Measurements from ENCODE around the gene DTD1.

Gene DTD1

DNA sequence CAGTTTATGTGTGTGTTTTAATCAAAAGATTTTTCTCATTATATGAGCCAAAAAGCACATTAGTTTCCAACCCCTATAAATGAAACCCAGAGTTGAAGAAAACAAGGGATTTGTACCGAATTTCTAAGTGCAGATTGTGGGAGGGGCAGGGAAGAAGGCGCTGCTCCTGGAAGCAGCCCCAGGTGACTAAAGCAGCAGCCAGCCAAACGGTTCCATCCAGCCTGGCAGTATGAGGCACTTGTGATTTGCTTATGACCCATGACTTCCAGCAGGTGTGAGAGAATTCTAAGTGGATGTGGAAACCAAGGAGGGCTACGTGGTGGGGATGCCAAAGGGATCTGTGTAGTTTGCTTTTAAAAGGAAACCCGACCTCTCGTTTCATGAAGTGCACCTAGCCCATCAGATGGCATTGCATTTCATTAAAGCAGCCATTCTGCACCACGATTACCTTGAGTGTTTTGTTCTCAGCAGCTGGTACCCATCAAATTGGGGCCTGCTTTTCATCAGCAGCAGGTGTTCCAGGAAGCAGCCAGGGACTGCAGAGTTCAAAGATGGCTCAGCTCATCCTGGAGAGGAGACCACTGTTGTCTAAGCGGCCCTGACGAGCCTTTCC, 79.1 kb downstream of the DTD1 start:
- no peak for DNase-seq

- DNase-seq: no peak
These were observed 81.6 kb downstream of the DTD1 start for GRCh38 chr20:18669241-18670019.

DNA sequence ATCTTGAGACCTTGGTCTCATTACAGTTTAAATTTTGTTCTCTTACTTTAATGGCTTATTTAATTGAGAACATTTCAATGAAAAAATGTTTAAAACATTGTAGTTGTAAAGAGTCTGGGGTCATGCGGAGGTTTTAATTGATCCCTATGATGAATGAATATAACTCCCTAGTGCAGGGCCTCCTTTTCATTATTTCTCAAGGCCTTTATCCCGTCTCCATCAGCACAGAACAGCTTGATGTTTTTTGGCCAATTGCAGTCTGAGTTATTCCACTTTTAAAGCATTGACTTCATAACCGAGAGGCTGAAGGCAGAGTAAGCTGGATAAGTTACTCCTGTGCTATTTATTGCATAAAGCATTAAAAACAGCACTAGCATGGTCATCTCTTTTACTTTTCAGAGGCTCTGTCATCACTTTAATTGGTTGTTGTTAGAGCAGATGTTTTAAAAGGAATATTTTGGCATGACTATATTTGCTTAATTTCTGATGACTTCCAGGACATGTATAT, 83.4 kb downstream of the DTD1 start:
- no peak for DNase-seq

GRCh38 chr20:18672834-18673233, 85.0 kb downstream of the DTD1 start:
- DNase-seq: no peak

- no peak for DNase-seq
These were observed 88.5 kb downstream of the DTD1 start for GRCh38 chr20:18676396-18676795.

GRCh38 chr20:18677126-18677525, 89.3 kb downstream of the DTD1 start:
- DNase-seq: no peak

DNA sequence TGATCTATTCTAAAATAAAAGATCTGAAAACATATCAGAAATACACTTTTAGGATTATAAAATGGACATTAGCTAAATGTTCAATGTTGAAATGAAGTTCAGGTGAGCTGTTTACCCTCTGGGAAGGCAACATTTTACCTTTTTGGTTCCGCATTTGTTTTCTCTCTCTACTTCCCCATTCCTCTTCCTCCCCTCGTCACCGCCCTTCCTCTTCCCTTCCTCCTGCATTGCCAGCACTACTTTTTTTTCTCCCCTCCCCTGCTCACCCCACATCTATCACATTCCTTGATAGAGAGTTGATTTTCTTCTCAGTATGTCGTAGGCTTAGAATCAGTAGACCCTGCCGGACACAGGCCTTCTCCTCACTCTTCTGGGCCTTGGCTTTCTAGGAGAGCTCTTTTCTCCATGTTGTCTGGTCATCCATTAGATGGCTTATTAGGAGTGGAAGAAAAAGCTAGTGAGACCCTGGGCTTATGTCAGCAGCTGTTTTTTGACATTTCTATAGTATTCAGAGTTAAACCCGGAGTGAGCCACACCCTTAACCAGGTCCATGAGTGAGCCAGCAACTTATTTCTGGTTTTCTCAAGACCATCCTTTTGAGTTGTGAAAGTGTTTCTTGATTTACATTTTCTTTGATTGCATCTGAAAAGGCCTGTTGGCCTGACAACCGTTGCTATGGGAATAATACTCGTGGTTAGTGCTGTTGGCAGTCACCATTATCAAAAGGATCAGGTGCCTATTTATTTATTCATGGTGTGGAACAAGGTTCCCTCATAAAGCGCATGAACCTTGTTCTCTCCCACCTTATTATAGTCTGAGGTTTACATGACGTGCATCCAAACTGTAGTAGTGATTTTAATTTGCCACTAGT, 90.9 kb downstream of the DTD1 start:
- DNase-seq: no peak

- no peak for DNase-seq
These were observed 96.0 kb downstream of the DTD1 start for GRCh38 chr20:18683839-18684238.

GRCh38 chr20:18684775-18685174, 96.9 kb downstream of the DTD1 start:
- no peak for DNase-seq

DNA sequence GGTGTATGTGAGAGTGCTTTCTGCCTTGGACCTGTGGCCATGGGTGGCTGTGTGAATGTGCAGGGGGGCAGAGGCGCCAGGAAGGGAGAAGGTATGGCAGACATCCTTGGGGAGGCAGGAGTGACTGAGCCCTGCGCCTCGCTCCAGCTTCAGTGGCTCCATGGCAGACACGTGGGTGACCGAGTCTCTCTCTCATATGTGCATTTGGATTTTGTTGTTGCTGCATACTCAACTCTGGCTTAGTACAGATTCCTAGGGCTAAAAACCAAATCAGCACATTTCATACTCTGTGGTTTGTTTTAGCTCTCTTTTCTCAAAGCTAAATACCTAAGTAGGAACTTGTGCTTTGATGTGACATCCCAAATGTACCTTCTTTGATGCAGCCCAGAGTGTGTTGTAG, 97.6 kb downstream of the DTD1 start:
- DNase-seq: no peak

DNA sequence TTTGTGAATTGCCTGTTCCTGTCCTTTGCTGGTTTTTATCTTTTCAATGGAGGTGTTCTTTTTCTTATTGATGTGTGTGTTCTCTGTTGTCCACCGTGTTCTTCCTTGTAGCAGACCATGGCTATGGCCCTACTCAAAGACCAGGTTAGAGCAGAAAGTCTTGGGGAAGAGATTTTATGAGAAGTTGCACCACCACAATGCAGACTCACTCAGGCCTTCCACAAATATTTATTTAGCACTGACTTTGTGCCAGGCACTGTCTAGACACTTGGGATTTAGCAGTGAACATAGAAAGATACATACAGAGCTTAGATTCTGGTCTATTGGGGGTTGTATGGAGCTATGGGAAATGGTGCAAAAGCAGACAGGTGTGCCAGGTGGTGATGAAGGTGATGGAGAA, 98.8 kb downstream of the DTD1 start:
- DNase-seq: no peak

- DNase-seq: no peak
These were observed 100.8 kb downstream of the DTD1 start for GRCh38 chr20:18688676-18689075.

- DNase-seq: no peak
These were observed 101.7 kb downstream of the DTD1 start for GRCh38 chr20:18689557-18689956.

- DNase-seq: no peak
These were observed 104.6 kb downstream of the DTD1 start for GRCh38 chr20:18692447-18692846.

- no peak for DNase-seq
These were observed 106.2 kb downstream of the DTD1 start for GRCh38 chr20:18694071-18694470.

GRCh38 chr20:18695175-18695574, 107.3 kb downstream of the DTD1 start:
- no peak for DNase-seq

DNA sequence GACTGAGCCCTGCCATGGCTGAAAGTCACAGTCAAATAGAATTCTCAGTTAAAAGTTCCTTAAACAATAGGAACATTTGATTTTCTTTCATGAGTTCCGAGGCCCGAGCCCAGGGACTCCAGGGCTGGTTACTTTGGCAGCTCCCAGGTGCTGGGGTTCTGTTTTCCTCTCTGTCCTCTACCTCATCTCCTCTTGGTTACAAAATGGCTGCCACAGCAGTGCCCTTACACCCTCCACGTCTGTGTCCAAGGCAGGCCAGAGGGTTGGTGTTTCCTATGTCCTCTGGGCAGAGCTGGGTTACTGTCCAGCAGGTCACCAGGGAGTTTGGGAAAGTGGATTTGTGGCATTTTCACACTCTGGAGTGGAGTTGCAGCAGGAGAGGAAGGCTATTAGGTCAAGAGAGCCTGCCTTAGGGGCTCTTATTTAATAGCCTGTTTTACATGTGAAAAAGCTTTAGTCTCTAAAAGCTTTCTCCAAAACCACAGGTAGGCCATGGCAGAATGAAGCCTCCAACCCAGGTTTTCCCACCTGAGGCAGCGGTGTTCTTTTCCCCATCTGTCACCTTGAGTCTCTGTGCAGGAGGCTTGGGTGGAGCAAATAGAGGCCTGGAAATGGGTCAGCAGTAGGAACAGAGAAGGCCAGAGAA, 111.0 kb downstream of the DTD1 start:
- DNase-seq: no peak

DNA sequence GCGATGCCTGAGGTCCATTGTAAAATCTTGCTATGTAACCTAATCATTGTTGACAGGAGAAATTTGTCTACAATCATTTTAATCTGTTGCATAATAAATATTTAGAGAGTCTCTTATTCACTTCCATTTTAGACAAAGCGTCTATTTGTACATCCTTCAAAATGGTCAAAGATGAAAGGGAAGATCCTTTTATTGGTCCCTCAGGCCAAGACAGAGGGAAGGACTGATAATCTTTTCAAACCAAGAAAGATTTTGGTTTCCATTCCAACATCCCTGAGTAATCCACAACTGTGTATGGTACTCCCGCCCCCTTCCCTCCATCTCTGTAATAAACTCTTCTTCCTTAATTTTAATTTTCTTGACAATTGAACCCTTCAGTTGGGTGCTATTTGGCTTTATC, 114.1 kb downstream of the DTD1 start:
- no peak for DNase-seq

DNA sequence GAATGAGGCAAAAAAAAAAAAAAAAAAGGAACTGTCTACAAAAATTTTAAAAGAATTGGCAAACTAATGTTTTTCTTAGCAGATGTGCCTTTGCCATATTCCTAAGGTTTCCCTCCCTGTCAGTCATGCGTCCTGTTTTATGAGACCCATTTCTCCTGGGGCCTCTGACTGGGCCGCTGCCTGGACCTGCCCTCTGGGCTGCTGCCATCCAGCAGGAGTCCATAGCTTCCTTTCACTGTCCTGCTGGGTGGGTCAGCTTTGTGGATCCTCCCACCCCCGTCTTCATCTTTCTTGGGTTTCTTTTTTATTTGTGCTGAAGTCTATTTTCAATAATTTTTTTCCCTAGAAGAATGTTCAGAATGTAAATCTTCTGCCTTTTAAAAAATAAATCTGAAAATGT, 114.9 kb downstream of the DTD1 start:
- no peak for DNase-seq

DNA sequence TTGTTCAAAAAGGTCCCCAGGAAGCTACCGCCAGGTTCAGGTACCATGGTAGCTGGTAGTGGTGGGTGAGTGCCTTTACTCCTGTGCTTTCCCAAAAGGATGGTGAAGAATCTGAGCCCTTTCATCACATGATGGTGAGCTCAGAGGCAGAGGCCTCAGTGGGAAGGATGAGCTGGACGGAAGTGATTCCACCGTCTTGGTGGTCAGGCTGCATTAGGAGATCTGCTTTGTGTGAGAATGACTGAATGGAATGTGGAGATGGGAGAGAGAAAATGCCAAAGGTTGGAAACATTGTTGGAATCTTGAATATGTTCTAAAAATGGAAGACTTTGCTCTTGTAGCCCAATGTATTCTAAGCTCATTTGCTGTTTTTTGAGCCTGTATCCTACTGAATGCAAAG, 117.6 kb downstream of the DTD1 start:
- DNase-seq: no peak

DNA sequence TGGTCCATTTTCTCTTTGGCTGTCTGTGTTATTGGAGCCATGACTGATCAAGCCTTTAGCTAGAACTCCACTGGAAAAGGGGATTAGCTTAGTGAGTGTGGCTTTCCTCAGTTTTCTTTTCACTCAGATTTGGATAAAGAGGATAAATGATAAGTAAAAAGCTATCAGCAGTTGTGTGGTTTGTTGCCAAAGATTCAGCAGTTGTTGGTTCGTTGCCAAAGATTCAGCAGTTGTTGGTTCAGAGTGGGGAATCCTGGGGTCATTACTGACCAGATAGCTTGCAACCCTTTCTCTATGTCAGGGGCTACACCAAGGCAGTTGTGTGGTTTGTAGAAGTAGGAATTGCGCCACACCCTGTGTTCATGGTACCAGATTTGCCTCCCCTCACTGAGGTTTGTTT, 118.1 kb downstream of the DTD1 start:
- DNase-seq: no peak

DNA sequence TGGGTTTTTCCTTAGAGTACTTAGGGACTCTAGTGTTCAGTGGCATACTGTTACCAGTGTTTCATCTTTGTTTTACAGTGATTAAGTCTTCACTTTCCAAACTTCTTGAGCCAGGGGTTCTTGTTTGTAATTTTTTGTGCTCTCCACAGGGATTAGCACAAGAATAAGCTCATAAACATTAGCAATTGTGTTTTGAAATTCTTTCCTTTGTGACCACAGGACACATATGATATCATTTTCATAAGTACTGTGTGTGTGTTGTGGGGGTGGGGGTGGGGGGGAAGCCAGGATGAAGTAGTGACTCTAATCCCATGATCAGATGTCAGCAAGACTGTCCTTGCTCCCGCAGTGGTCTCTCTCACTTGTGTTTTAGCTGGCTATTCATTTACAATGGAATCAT, 124.3 kb downstream of the DTD1 start:
- DNase-seq: no peak

DNA sequence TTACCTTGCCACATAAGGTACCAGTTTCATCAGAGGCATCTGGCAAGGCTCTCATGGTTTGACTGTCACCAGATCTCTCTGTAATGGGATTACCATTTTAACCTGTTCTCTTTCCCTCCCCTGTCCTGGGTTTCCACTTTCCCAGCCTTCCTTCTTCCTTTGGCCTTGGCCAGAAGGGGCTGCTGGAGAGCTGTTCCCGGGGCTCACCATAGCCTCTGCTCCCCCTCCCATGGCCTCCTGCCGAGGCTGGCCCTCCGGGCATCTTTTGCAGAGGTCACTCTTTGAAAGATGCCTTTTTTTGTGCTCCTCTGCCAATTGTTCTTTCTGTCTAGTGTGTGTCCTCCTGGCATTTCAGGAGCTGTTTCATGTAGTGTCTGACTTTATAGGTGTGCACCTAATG, 125.0 kb downstream of the DTD1 start:
- no peak for DNase-seq
